Liver (tissue), 9 donors: Measurements from ENCODE around the gene IGF1. TPM values are rescaled to one million over a fixed set of nuclear protein-coding genes. Genes with fewer than 3 reads are reported as not detected.
A peak's percentile ranks its signal among the peaks of the same experiment; 100 is the strongest.

Experiments used
- DNase-seq: peaks from one replicate; pipeline ENCODE4 v3.0.0-alpha.2; 2017; ENCODE audit warnings: low spot score
- H3K27ac ChIP-seq, 2 donors: one replicate each; pipeline ENCODE4 v1.7.0; 2013; ENCODE audit warnings: inconsistent platforms in 2 of 2, low read length in 2 of 2, control low read depth in 1 of 2, low read depth in 1 of 2, mild to moderate bottlenecking in 1 of 2
- H3K27me3 ChIP-seq, 4 donors: one replicate each; pipeline versions ENCODE4 v1.6.1 to v1.7.0; 2013; ENCODE audit warnings: low read length in 3 of 4, inconsistent platforms in 1 of 4, mild to moderate bottlenecking in 1 of 4, moderate library complexity in 1 of 4; ENCODE audit not compliant: control insufficient read depth in 4 of 4, insufficient read depth in 4 of 4
- H3K36me3 ChIP-seq, 4 donors: one replicate each; pipeline versions ENCODE4 v1.6.1 to v1.7.0; 2013; ENCODE audit warnings: low read length in 3 of 4, mild to moderate bottlenecking in 3 of 4, low read depth in 1 of 4, moderate library complexity in 1 of 4; ENCODE audit not compliant: control insufficient read depth in 4 of 4, insufficient read depth in 3 of 4
- H3K4me1 ChIP-seq, 4 donors: one replicate each; pipeline versions ENCODE4 v1.6.1 to v1.7.0; 2013; ENCODE audit warnings: low read length in 3 of 4, mild to moderate bottlenecking in 3 of 4, moderate library complexity in 1 of 4; ENCODE audit not compliant: control insufficient read depth in 4 of 4, insufficient read depth in 4 of 4
- H3K4me3 ChIP-seq, 3 donors: one replicate each; pipeline versions ENCODE4 v1.6.1 to v1.7.0; 2013; ENCODE audit warnings: low read length in 3 of 3, control low read depth in 1 of 3, low read depth in 1 of 3, mild to moderate bottlenecking in 1 of 3
- H3K9ac ChIP-seq, 2 donors: one replicate each; pipeline ENCODE4 v1.7.0; 2013; ENCODE audit warnings: low read length in 2 of 2, mild to moderate bottlenecking in 2 of 2, moderate library complexity in 2 of 2, control low read depth in 1 of 2, low read depth in 1 of 2
- H3K9me3 ChIP-seq, 4 donors: one replicate each; pipeline versions ENCODE4 v1.6.1 to v1.7.0; 2013; ENCODE audit warnings: low read length in 3 of 4; ENCODE audit not compliant: control insufficient read depth in 4 of 4
- EGR1 ChIP-seq, 2 donors: IDR thresholded peaks; 2 replicates each; pipeline ENCODE4 v1.6.1; 2016 to 2018; ENCODE audit warnings: antibody characterized with exemption in 2 of 2, low read depth in 2 of 2
- FOXA1 ChIP-seq: IDR thresholded peaks from 2 replicates; pipeline ENCODE4 v1.6.1; 2016; ENCODE audit warnings: antibody characterized with exemption
- HNF4A ChIP-seq, 2 donors: conservative IDR thresholded peaks; 2 replicates each; pipeline ENCODE4 v1.6.1; 2016; ENCODE audit warnings: antibody characterized with exemption in 2 of 2, mild to moderate bottlenecking in 2 of 2
- HNF4G ChIP-seq: IDR thresholded peaks from 2 replicates; pipeline ENCODE4 v1.6.1; 2016; ENCODE audit warnings: antibody characterized with exemption
- RXRA ChIP-seq, 2 donors: IDR thresholded peaks; 2 replicates each; pipeline ENCODE4 v1.6.1; 2017 to 2018; ENCODE audit warnings: antibody characterized with exemption in 2 of 2, mild to moderate bottlenecking in 1 of 2
- SP1 ChIP-seq: IDR thresholded peaks from 2 replicates; pipeline ENCODE4 v1.6.1; 2018; ENCODE audit warnings: antibody characterized with exemption, mild to moderate bottlenecking
- TAF1 ChIP-seq: conservative IDR thresholded peaks from 2 replicates; pipeline ENCODE4 v1.6.1; 2016; ENCODE audit warnings: antibody characterized with exemption, mild to moderate bottlenecking
- YY1 ChIP-seq: IDR thresholded peaks from 2 replicates; pipeline ENCODE4 v1.6.1; 2016; ENCODE audit warnings: antibody characterized with exemption, mild to moderate bottlenecking
- WGBS: extraction: QIAGEN DNeasy Blood & Tissue Kit; methylation state at CpG from one replicate; pipeline ENCODE4 v1.1.7; 2013; 5-methylcytosine and 5-hydroxymethylcytosine counted together
- polyA plus RNA-seq, 2 donors: library from polyadenylated mRNA; stranded (reverse) in 1 of 2; unstranded in 1 of 2; fragments of 200-250 nt in 1 of 2; fragments of >200 nt in 1 of 2; fragmentation: Nextera tagmentation in 1 of 2; extraction: Ambion mirVana in 1 of 2; gene quantifications; one replicate each; pipeline versions ENCODE4 v1.2.1 to v1.2.3, GENCODE V29; 2013 to 2015
- total RNA-seq, 2 donors: library from RNA; depleted of rRNA; stranded (reverse); fragments of >200 nt; gene quantifications; one replicate each; pipeline ENCODE4 v1.2.3, GENCODE V29; 2014
- TF ChIP-seq, protein P1 (sequence below): IDR thresholded peaks from 2 replicates; pipeline ENCODE4 v1.6.1; 2016; ENCODE audit warnings: antibody characterized with exemption
- TF ChIP-seq, protein P2 (sequence below): IDR thresholded peaks from 2 replicates; pipeline ENCODE4 v1.6.1; 2016; ENCODE audit warnings: antibody characterized with exemption
- TF ChIP-seq, protein P3 (sequence below): IDR thresholded peaks from 2 replicates; pipeline ENCODE4 v1.6.1; 2016; ENCODE audit warnings: antibody characterized with exemption
- TF ChIP-seq, protein P4 (sequence below): IDR thresholded peaks from 2 replicates; pipeline ENCODE4 v1.6.1; 2016; ENCODE audit warnings: antibody characterized with exemption, mild to moderate bottlenecking
- donor health status: healthy.
- donor health status: healthy.
- donor health status: healthy.
- donor health status: healthy.
- donor health status: healthy.

Gene IGF1
- total and polyA plus RNA-seq, 4 donors, result 0.61 to 118 (median 33.3) TPM

DNA sequence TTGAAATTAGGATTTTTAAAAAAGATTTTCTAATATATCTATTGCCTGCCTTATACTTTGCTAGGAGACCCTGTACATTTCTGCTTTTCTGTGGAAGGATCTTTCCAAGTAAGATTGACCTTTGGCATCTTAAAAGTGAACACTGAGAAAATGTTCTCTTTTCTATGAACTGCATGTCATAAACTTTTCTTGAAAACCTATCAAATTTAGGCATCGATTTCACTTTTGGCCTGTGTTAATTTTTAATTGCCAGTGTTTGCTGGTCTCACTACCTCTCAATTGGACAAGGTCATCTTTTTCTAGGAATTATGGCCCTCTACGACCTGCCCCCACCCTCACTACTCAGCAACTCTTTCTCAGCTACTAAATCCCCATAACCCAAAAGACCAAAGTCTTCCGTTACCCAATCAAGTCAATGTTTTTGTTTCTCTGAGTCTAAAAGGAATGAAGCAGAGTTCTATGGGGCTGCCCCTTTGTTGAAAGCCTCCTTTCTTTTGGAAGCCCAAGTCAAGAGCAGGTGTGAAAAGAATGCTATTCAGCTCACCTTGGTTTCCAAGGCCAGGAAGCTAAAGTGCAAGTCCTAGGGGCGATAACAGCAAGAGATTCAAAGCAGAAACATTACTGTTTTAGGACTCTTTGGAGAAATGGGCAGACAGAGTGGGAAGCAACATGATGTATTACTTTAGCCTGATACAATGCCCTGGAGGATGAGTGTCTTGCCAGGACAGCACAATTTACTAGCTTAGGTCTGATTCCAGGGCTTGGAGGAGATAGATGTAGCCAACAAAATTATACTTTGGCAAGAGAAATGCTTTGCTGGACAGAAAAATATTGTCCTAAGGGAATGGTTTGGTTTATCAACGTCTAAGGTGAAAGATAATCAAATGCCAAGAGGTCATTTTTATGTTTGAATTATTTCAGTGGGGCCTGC lies 55.0 kb downstream of the IGF1 start (continued):
- TF ChIP-seq, protein P1, sequence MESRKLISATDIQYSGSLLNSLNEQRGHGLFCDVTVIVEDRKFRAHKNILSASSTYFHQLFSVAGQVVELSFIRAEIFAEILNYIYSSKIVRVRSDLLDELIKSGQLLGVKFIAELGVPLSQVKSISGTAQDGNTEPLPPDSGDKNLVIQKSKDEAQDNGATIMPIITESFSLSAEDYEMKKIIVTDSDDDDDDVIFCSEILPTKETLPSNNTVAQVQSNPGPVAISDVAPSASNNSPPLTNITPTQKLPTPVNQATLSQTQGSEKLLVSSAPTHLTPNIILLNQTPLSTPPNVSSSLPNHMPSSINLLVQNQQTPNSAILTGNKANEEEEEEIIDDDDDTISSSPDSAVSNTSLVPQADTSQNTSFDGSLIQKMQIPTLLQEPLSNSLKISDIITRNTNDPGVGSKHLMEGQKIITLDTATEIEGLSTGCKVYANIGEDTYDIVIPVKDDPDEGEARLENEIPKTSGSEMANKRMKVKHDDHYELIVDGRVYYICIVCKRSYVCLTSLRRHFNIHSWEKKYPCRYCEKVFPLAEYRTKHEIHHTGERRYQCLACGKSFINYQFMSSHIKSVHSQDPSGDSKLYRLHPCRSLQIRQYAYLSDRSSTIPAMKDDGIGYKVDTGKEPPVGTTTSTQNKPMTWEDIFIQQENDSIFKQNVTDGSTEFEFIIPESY, result peak; percentile 66
- TF ChIP-seq, protein P2, sequence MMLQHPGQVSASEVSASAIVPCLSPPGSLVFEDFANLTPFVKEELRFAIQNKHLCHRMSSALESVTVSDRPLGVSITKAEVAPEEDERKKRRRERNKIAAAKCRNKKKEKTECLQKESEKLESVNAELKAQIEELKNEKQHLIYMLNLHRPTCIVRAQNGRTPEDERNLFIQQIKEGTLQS, result no peak
- TF ChIP-seq EGR1 (IDR thresholded peaks at IDR 0.05; ENCODE audit: low read depth in 2 of 2) (no peak), FOXA1 (peak; percentile 44)

DNA sequence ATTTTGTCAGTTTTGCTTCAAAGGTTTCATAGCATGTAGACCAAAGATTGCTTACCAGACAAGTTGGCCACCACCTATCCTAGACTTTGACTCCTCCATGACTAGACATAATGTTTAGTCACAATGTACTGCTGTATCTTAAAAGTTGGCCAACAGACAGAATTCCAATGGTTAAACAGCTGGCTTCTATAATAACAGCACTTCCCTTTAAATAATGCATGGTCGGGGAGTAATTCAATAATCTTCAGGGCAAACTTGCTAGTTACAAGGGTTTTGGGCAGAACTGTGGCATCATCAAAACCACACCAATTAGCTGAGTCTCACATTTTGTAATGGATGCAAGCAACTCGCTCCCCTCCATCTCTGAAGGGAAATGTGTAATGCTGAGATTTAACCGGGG lies 56.9 kb downstream of the IGF1 start:
- Histone ChIP-seq H3K9me3 (no peaks in the 10 kb centered on the region), H3K27ac (no peak overlapping the region), H3K9ac (no peak overlapping the region), H3K4me3 (no peak overlapping the region), H3K36me3 (peaks cover 0 to 11% (median 4%) of the 10 kb centered on the region in 4 donors), H3K4me1 (peaks cover 11 to 39% (median 32%) of the 10 kb centered on the region in 4 donors), H3K27me3 (no peaks in the 10 kb centered on the region)
- 83% methylated on average over 3 of the region's 3 CpGs for WGBS
- TF ChIP-seq, protein P3, sequence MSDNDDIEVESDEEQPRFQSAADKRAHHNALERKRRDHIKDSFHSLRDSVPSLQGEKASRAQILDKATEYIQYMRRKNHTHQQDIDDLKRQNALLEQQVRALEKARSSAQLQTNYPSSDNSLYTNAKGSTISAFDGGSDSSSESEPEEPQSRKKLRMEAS, result no peak
- TF ChIP-seq TAF1 (no peak), SP1 (no peak), FOXA1 (no peak), HNF4G (no peak), RXRA (IDR thresholded peaks at IDR 0.05) (no peak), HNF4A (conservative IDR thresholded peaks at IDR 0.05) (peak in 1 of 2 donors; percentile 37)
- TF ChIP-seq, protein P4, sequence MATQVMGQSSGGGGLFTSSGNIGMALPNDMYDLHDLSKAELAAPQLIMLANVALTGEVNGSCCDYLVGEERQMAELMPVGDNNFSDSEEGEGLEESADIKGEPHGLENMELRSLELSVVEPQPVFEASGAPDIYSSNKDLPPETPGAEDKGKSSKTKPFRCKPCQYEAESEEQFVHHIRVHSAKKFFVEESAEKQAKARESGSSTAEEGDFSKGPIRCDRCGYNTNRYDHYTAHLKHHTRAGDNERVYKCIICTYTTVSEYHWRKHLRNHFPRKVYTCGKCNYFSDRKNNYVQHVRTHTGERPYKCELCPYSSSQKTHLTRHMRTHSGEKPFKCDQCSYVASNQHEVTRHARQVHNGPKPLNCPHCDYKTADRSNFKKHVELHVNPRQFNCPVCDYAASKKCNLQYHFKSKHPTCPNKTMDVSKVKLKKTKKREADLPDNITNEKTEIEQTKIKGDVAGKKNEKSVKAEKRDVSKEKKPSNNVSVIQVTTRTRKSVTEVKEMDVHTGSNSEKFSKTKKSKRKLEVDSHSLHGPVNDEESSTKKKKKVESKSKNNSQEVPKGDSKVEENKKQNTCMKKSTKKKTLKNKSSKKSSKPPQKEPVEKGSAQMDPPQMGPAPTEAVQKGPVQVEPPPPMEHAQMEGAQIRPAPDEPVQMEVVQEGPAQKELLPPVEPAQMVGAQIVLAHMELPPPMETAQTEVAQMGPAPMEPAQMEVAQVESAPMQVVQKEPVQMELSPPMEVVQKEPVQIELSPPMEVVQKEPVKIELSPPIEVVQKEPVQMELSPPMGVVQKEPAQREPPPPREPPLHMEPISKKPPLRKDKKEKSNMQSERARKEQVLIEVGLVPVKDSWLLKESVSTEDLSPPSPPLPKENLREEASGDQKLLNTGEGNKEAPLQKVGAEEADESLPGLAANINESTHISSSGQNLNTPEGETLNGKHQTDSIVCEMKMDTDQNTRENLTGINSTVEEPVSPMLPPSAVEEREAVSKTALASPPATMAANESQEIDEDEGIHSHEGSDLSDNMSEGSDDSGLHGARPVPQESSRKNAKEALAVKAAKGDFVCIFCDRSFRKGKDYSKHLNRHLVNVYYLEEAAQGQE, result no peak
- no peak for DNase-seq

DNA sequence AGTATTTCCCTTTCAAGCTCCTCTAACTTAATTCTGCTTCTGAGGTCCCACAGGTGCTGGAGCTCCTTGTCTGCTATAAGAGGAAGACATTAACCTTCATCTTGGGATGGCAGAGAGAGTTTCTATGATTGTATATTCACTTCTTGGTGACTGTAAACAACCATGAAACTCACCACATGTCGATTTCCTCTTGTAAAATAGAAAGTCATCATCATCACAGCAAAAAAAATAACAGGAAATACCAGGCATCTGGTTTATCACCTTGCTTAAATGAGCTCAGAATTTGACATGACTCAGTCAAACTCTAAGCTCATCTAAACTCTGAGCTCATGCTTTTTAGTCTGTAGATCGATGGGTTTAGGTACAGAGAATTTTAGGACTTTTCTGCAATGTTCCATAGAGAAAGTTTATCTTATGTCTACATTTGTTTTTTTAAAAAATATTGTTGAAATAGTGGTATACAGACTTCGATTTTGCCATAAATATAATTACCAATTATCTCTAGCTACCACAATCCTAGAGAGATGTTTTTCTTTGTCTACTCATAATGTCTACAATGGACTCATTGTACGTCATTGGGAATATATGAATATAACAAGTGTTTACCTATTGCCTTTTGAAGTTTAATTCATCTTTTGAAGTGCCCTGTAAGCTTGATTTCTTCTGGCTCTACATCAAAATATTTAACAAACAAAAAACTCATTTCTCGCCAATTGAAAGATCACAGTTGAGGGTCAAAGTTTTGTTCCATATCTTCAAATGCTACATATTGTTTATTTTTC lies 58.4 kb downstream of the IGF1 start:
- no peak overlapping the region for H3K27ac ChIP-seq
- no peak overlapping the region for H3K9ac ChIP-seq
- peaks cover 0 to 19% (median 14%) of the 10 kb centered on the region in 4 donors for H3K36me3 ChIP-seq
- H3K4me3 ChIP-seq, result no peak overlapping the region
- 64% methylated on average over 5 of the region's 5 CpGs for WGBS
- peak; percentile 2 for TF ChIP-seq YY1
- TF ChIP-seq HNF4G, result no peak
- no peaks in the 10 kb centered on the region for H3K9me3 ChIP-seq
- DNase-seq, result no peak
- H3K27me3 ChIP-seq, result no peaks in the 10 kb centered on the region
- peaks cover 5 to 39% (median 29%) of the 10 kb centered on the region in 4 donors for H3K4me1 ChIP-seq
